Uterus (tissue), 4 donors: ENCODE results near the gene AOC2. TPM values are rescaled to one million over a fixed set of nuclear protein-coding genes. Genes with fewer than 3 reads are reported as not detected.
A peak's percentile ranks its signal among the peaks of the same experiment; 100 is the strongest.

ENCODE experiments used
- DNase-seq, 2 donors: peaks; one replicate each; pipeline ENCODE4 v3.0.0-alpha.2; 2019 to 2020
- H3K27ac ChIP-seq, 2 donors: fragments of 200-600 bp; sonication (generic); 1 replicate in 1 of 2; 2 replicates in 1 of 2; pipeline ENCODE4 v1.5.1; 2016 to 2018
- H3K27me3 ChIP-seq, 2 donors: fragments of 200-600 bp; sonication (generic); one replicate each; pipeline ENCODE4 v1.5.1; 2018 to 2019; ENCODE audit warnings: control low read depth in 1 of 2
- H3K36me3 ChIP-seq, 2 donors: fragments of 200-600 bp; sonication (generic); one replicate each; pipeline ENCODE4 v1.5.1; 2019; ENCODE audit warnings: control low read depth in 1 of 2
- H3K4me1 ChIP-seq, 2 donors: fragments of 200-600 bp; sonication (generic); one replicate each; pipeline ENCODE4 v1.5.1; 2018 to 2019; ENCODE audit warnings: control low read depth in 1 of 2
- H3K4me3 ChIP-seq, 2 donors: fragments of 200-600 bp; sonication (generic); 1 replicate in 1 of 2; 2 replicates in 1 of 2; pipeline ENCODE4 v1.5.1; 2018 to 2019; ENCODE audit warnings: mild to moderate bottlenecking in 1 of 2
- H3K9me3 ChIP-seq, 2 donors: fragments of 200-600 bp; sonication (generic); one replicate each; pipeline ENCODE4 v1.5.1; 2019; ENCODE audit warnings: control low read depth in 1 of 2
- POLR2A ChIP-seq, 2 donors: fragments of 450-650 bp; IDR thresholded peaks; one replicate each; pipeline ENCODE4 v1.6.1; 2016; ENCODE audit warnings: antibody characterized with exemption in 2 of 2, mild to moderate bottlenecking in 1 of 2, moderate library complexity in 1 of 2
- intact Hi-C: fragments of 100-400 bp; cut with DNase I; formaldehyde crosslinking; loops from one replicate; pipeline ENCODE4 v1.15.1; 2023; ENCODE audit warnings: low total_unique reads
- total RNA-seq, 4 donors: library from RNA; depleted of rRNA in 3 of 4; stranded (reverse); fragments of >200 nt in 3 of 4; gene quantifications; one replicate each; pipeline versions ENCODE4 v1.1.0 to v1.2.4, GENCODE V29; 2014 to 2023
- TF ChIP-seq, protein P1 (sequence below), 4 experiments: fragments of 200-600 bp in 2 of 4; fragments of 450-650 bp in 2 of 4; sonication (generic) in 2 of 4; IDR thresholded peaks; one replicate each; pipeline ENCODE4 v1.5.1; 2016 to 2019; ENCODE audit warnings: antibody characterized with exemption in 4 of 4, mild to moderate bottlenecking in 2 of 4, moderate library complexity in 1 of 4
- donor health status: DM: yes; HTN: yes; CAD: no.

AOC2 gene
- total RNA-seq, 4 donors from 2014 or later: 1.3 to 5.3 (median 3.0) TPM; not detected in 1

DNA sequence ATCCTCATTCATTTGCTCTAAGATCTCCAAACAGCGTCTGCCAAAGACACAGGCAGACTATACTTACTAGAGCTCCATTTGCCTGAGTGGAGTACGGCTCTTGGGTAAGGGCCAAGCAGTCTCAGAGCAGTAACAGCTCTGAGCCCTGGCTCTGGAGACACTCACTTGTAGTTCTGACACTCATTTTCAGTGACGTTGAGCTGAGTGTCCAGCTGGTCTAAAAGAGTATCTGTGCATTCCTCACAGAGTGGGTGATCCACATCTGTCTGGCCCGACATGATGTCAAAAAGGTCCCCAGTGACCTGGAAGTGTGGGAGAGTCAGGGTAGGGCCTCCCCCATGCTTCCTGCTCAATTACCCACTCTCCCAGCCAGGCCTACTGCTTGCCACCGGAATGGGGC is 26.0 kb upstream of the AOC2 start:
- H3K4me1 ChIP-seq: peaks cover 0 to 3% of the 10 kb centered on the region in 2 donors
- TF ChIP-seq, protein P1, sequence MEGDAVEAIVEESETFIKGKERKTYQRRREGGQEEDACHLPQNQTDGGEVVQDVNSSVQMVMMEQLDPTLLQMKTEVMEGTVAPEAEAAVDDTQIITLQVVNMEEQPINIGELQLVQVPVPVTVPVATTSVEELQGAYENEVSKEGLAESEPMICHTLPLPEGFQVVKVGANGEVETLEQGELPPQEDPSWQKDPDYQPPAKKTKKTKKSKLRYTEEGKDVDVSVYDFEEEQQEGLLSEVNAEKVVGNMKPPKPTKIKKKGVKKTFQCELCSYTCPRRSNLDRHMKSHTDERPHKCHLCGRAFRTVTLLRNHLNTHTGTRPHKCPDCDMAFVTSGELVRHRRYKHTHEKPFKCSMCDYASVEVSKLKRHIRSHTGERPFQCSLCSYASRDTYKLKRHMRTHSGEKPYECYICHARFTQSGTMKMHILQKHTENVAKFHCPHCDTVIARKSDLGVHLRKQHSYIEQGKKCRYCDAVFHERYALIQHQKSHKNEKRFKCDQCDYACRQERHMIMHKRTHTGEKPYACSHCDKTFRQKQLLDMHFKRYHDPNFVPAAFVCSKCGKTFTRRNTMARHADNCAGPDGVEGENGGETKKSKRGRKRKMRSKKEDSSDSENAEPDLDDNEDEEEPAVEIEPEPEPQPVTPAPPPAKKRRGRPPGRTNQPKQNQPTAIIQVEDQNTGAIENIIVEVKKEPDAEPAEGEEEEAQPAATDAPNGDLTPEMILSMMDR (IDR thresholded peaks at IDR 0.05): no peak
- TF ChIP-seq POLR2A (IDR thresholded peaks at IDR 0.05): no peak
- intact Hi-C loops: no loop called here
- H3K36me3 ChIP-seq: no peaks in the 10 kb centered on the region
- H3K27ac ChIP-seq: no peak overlapping the region
- H3K9me3 ChIP-seq: no peaks in the 10 kb centered on the region
- H3K4me3 ChIP-seq: no peak overlapping the region
- H3K27me3 ChIP-seq: no peaks in the 10 kb centered on the region
- DNase-seq: no peak

DNA sequence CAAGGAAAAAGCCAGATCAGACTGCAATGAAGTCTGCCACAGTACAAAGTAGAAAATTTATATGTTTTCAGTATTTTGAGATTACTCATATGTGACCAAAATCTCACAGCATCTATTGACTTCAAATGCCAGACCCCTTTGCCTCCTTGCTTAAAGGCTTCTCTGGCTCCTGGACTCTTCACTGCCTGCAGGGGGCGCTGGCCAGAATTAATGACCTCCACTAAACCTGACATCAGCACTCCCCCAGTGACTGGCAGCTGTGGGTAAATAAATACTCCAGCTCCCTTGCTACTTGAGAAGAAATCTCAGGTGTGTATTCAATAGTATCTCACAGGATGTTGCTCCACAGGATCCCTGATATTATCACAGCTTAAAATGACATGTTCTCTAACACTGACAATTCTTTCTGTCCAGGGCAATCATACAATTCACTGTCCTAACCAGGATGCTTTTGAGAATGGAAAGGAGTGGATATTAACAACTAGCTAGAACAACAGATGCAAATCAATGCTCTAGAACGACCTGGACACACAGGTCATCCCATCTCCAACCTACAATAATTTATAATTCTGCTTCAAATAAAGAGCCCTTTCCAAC is 24.3 kb upstream of the AOC2 start:
- no peak overlapping the region for H3K27ac ChIP-seq
- no peak for TF ChIP-seq POLR2A (IDR thresholded peaks at IDR 0.05)
- TF ChIP-seq, protein P1 (IDR thresholded peaks at IDR 0.05): peak in 3 of 4 experiments; percentile 7 to 33 (median 30)
- no peak for DNase-seq
- H3K4me1 ChIP-seq: peaks cover 0 to 3% of the 10 kb centered on the region in 2 donors
- H3K27me3 ChIP-seq: no peaks in the 10 kb centered on the region
- no peaks in the 10 kb centered on the region for H3K36me3 ChIP-seq
- no peak overlapping the region for H3K4me3 ChIP-seq
- intact Hi-C loops: no loop called here
- H3K9me3 ChIP-seq: no peaks in the 10 kb centered on the region

DNA sequence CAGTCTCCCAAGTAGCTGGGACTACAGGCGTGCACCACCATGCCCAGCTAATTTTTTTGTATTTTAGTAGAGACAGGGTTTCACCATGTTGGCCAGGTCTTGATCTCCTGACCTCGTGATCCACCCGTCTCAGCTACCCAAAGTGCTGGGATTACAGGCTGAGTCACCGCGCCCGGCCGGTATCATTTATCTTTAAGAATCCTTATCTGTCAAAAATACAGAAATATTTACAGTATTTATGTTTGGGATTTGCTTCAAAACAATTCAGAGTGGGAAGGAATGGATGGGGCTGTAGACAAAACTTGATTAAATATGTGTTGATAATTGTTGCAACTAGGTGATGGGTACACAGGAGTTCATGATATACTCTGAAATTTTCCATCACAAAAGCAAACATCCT is 23.2 kb upstream of the AOC2 start:
- H3K4me3 ChIP-seq: no peak overlapping the region
- no peaks in the 10 kb centered on the region for H3K36me3 ChIP-seq
- H3K27me3 ChIP-seq: no peaks in the 10 kb centered on the region
- DNase-seq: no peak
- H3K4me1 ChIP-seq: peaks cover 0 to 3% of the 10 kb centered on the region in 2 donors
- H3K9me3 ChIP-seq: no peaks in the 10 kb centered on the region
- no peak overlapping the region for H3K27ac ChIP-seq
- TF ChIP-seq, protein P1 (IDR thresholded peaks at IDR 0.05): no peak
- no peak for TF ChIP-seq POLR2A (IDR thresholded peaks at IDR 0.05)
- intact Hi-C loops: no loop called here

DNA sequence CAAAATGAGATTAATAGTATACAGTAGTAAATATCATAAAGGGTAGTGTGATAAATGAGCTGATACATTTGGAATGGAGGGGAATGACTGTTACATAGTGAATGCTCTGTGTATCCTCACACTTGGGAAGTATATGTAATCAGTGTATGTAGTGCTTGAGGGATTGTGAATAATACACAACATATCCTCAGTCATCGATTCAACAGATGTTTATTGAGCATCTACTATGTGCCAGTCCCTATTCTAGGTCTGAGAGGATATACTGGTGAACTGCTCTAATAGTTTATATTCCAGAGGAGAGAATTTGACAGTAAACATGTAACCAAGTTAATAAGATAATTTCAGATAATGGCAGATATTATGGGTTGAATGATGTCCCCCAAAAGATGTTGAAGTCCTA is 16.9 kb upstream of the AOC2 start:
- Histone ChIP-seq H3K36me3 (no peaks in the 10 kb centered on the region), H3K27me3 (no peaks in the 10 kb centered on the region), H3K4me3 (no peak overlapping the region), H3K27ac (no peak overlapping the region), H3K4me1 (peaks cover 0 to 3% of the 10 kb centered on the region in 2 donors), H3K9me3 (no peaks in the 10 kb centered on the region)
- intact Hi-C loops: no loop called here
- DNase-seq: no peak
- TF ChIP-seq, protein P1 (IDR thresholded peaks at IDR 0.05): no peak
- TF ChIP-seq POLR2A (IDR thresholded peaks at IDR 0.05): no peak

DNA sequence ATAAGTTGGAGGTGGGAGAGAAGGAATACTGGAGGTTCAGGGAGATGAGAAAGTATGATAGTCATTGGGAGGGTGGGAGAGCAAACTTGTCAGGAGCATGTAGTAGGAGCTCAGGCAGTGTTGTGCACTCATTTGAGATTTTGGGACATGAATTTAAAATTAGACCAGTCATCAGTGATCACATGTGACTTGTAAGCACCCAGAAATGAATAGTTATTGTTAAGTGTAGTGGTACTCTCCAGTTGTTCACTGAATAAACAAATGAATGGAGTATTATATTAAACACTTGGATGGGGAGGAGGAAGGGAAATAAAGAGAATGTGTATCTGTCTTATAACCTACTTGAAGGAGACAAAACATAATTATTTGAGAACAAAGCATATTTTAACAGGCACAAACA is 13.4 kb upstream of the AOC2 start:
- no peak for DNase-seq
- Histone ChIP-seq H3K36me3 (no peaks in the 10 kb centered on the region), H3K27me3 (no peaks in the 10 kb centered on the region), H3K4me3 (no peak overlapping the region), H3K9me3 (no peaks in the 10 kb centered on the region), H3K27ac (no peak overlapping the region), H3K4me1 (no peaks in the 10 kb centered on the region)
- intact Hi-C loops: no loop called here
- TF ChIP-seq, protein P1 (IDR thresholded peaks at IDR 0.05): no peak
- no peak for TF ChIP-seq POLR2A (IDR thresholded peaks at IDR 0.05)
